ENCODE measurements around the gene EIF3A. TPM values are rescaled to one million over a fixed set of nuclear protein-coding genes. Genes with fewer than 3 reads are reported as not detected.

EIF3A gene
- total RNA-seq, 3 donors from 2014 or later: 94.5 to 124 (median 114) TPM

DNA sequence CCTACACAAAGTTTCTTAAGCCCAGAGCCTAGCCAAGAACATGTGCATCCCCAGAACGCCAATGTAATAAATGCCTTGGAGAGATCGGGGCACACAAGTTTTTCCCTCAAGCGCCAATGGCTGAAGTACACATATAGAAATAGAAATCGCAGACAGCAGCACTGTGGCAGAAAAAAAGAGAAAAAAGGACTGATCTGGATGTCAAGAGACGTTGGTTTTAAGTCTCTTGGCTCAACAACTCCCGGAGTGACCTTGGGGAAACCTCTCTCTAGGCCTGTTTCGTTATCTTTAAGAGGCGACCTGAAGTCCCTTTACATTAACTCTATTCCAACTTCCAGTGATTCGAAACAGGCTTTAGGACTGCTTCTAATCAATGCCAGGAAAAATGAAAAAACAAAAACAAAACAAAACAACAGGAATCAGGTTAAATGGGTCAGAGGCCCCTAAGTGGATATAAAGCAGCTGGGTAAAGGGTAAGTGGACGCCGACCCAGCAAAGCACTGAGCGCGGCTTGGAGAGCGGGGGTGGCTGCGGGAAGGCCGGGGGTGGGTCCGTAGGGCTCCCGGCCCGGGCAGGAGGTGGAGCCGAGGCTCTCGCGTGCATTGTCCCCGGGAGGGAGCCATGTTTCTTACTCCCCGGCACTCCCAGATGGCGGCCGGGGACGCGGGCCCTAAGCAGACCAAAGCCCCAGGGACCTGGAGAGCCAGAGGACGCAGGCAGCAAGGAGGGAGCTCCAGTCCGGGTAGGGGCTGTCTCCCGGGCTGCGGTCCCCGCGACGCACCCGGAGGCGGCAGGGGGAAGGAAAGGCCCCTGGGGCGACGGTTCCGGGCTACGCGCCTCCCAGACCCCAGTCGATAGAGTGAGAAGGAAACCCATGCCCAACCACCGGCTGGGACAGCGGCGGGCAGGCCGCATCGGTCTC is 757 bp downstream of the EIF3A start:
- H3K9me3 ChIP-seq: no peaks in the 10 kb centered on the region
- H3K36me3 ChIP-seq (ENCODE audit: low read depth): no peaks in the 10 kb centered on the region
- TF ChIP-seq, protein P1, sequence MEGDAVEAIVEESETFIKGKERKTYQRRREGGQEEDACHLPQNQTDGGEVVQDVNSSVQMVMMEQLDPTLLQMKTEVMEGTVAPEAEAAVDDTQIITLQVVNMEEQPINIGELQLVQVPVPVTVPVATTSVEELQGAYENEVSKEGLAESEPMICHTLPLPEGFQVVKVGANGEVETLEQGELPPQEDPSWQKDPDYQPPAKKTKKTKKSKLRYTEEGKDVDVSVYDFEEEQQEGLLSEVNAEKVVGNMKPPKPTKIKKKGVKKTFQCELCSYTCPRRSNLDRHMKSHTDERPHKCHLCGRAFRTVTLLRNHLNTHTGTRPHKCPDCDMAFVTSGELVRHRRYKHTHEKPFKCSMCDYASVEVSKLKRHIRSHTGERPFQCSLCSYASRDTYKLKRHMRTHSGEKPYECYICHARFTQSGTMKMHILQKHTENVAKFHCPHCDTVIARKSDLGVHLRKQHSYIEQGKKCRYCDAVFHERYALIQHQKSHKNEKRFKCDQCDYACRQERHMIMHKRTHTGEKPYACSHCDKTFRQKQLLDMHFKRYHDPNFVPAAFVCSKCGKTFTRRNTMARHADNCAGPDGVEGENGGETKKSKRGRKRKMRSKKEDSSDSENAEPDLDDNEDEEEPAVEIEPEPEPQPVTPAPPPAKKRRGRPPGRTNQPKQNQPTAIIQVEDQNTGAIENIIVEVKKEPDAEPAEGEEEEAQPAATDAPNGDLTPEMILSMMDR (IDR thresholded peaks at IDR 0.05): no peak
- ATAC-seq (peak; percentile 89), DNase-seq (peak; percentile 80 to 88 (median 86))
- intact Hi-C loops (cut with DNase I, micrococcal nuclease): no loop called here
- peak overlapping the region; percentile 86 for H3K4me3 ChIP-seq
- H3K4me1 ChIP-seq (ENCODE audit: low read depth): peaks cover 19% of the 10 kb centered on the region

GRCh38 chr10:119078422-119079179 is 2.0 kb downstream of the EIF3A start:
- DNase-seq (no peak), ATAC-seq (no peak)
- H3K4me3 ChIP-seq: no peak overlapping the region
- peaks cover 19% of the 10 kb centered on the region for H3K4me1 ChIP-seq (ENCODE audit: low read depth)
- intact Hi-C loops (cut with DNase I, micrococcal nuclease): no loop called here
- H3K36me3 ChIP-seq (ENCODE audit: low read depth): no peaks in the 10 kb centered on the region
- TF ChIP-seq, protein P1 (IDR thresholded peaks at IDR 0.05): no peak
- no peaks in the 10 kb centered on the region for H3K9me3 ChIP-seq

- TF ChIP-seq, protein P1 (IDR thresholded peaks at IDR 0.05): no peak
- no peak for ATAC-seq
Measured at GRCh38 chr10:119073584-119073983, 7.0 kb downstream of the EIF3A start.

GRCh38 chr10:119070395-119071165 is 10.0 kb downstream of the EIF3A start:
- Histone ChIP-seq H3K36me3 (ENCODE audit: low read depth) (no peaks in the 10 kb centered on the region), H3K4me1 (ENCODE audit: low read depth) (no peaks in the 10 kb centered on the region), H3K9me3 (no peaks in the 10 kb centered on the region), H3K4me3 (no peak overlapping the region)
- DNase-seq (no peak), ATAC-seq (no peak)
- TF ChIP-seq, protein P1 (IDR thresholded peaks at IDR 0.05): no peak
- intact Hi-C loops (cut with DNase I, micrococcal nuclease): no loop called here

More at GRCh38 chr10:119073584-119073983, 7.0 kb downstream of the EIF3A start:
- H3K4me3 ChIP-seq: no peak overlapping the region
- intact Hi-C loops (cut with DNase I, micrococcal nuclease): no loop called here
- no peaks in the 10 kb centered on the region for H3K9me3 ChIP-seq
- no peak for DNase-seq
- peaks cover 14% of the 10 kb centered on the region for H3K4me1 ChIP-seq (ENCODE audit: low read depth)
- no peaks in the 10 kb centered on the region for H3K36me3 ChIP-seq (ENCODE audit: low read depth)

- peaks cover 28% of the 10 kb centered on the region for H3K36me3 ChIP-seq (ENCODE audit: low read depth)
- H3K9me3 ChIP-seq: no peaks in the 10 kb centered on the region
- ATAC-seq (peak; percentile 56), DNase-seq (no peak)
- intact Hi-C loops (cut with DNase I, micrococcal nuclease): no loop called here
- H3K4me1 ChIP-seq (ENCODE audit: low read depth): peaks cover 5% of the 10 kb centered on the region
- no peak overlapping the region for H3K4me3 ChIP-seq
- TF ChIP-seq, protein P1 (IDR thresholded peaks at IDR 0.05): no peak
Measured at GRCh38 chr10:119061926-119062325, 18.7 kb downstream of the EIF3A start.

Measured in mucosa of descending colon (tissue), 3 donors.